ENCODE results near the gene OLFM1. TPM values are rescaled to one million over a fixed set of nuclear protein-coding genes. Genes with fewer than 3 reads are reported as not detected.

The OLFM1 gene
- total and polyA plus RNA-seq, 4 donors: 7.6 to 24.8 (median 15.8) TPM

DNA sequence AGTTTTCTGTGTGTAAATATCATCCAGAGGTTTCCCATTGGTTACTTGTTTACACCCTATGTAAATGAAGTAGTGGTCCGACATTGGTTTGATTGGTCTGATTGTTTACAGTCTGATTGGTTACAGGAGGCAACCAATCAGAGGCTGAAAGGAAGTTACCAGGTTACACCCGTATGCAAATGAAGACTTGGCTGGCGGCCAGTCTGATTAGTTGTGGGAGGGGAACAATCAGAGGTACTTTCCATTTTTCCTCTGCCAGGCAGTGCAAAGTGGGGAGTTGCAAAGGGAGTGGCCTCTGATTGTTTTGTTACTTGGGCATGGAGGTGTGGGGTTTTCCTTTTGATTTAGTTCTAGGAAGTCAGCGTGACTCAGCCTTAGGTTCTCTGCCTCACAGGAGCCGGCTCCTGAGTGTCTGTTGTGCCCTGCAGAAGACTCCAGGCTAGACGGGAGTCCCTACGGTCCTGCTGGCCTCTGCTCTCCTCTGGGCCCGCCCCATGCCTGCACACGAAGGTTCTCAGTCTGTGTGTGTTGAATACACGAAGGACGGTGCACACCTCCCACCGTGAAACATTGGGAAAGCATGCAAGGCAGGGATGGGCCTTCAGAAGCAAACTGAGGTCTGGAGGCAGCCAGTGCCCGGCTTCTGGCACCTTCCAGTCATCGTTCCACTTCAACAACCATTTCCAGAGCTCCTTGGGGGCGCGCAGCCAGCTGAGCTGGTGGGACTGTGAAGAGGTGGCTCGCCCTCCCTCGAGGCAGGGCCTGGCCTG, 42.9 kb downstream of the OLFM1 start:
- Histone ChIP-seq H3K4me3 (no peak overlapping the region), H3K9me3 (ENCODE audit: control insufficient read depth in 4 of 4, insufficient read depth in 3 of 4, low read length in 3 of 4) (peaks cover 0 to 10% (median 2%) of the 10 kb centered on the region in 4 donors), H3K27ac (ENCODE audit: low read depth in 1 of 2, low read length in 1 of 2) (no peak overlapping the region), H3K9ac (ENCODE audit: insufficient read depth in 1 of 2, low read length in 2 of 2) (no peak overlapping the region), H3K4me1 (ENCODE audit: control insufficient read depth in 5 of 5, insufficient read depth in 5 of 5, low read length in 5 of 5) (peaks cover 0 to 9% (median 0%) of the 10 kb centered on the region in 5 donors), H3K36me3 (ENCODE audit: control insufficient read depth in 4 of 4, insufficient read depth in 4 of 4, low read length in 4 of 4) (no peaks in the 10 kb centered on the region), H3K27me3 (ENCODE audit: control insufficient read depth in 3 of 3, insufficient read depth in 3 of 3, low read length in 2 of 3) (peaks cover 0 to 17% (median 10%) of the 10 kb centered on the region in 3 donors)
- TF ChIP-seq, protein P1, sequence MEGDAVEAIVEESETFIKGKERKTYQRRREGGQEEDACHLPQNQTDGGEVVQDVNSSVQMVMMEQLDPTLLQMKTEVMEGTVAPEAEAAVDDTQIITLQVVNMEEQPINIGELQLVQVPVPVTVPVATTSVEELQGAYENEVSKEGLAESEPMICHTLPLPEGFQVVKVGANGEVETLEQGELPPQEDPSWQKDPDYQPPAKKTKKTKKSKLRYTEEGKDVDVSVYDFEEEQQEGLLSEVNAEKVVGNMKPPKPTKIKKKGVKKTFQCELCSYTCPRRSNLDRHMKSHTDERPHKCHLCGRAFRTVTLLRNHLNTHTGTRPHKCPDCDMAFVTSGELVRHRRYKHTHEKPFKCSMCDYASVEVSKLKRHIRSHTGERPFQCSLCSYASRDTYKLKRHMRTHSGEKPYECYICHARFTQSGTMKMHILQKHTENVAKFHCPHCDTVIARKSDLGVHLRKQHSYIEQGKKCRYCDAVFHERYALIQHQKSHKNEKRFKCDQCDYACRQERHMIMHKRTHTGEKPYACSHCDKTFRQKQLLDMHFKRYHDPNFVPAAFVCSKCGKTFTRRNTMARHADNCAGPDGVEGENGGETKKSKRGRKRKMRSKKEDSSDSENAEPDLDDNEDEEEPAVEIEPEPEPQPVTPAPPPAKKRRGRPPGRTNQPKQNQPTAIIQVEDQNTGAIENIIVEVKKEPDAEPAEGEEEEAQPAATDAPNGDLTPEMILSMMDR (IDR thresholded peaks at IDR 0.05; ENCODE audit: control extremely low read depth, extremely low read depth): no peak
- DNase-seq: no peak
- ATAC-seq (ENCODE audit: insufficient read depth, low FRiP score): no peak
- 73 to 84% methylated on average over 18 of the region's 18 CpGs for WGBS, 2 donors

DNA sequence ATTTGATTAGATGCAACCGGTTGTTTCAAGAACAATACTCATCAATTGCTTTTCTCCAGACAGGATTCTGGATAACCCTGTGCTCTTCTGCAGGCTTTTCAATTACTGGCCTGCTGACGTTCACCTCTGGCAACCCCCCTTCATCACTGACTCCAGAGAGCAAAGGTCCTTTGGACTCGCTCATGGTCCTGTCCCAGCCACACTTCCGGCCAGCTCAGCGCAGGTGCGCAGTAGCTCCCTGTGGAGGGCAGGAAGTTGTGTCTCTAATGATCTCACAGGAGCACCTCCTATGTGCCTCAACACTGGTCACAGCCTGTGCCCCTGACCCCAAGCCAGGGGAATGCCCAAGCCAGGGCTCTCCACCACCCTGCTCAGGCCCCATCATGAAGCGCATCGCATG, 44.0 kb downstream of the OLFM1 start:
- Histone ChIP-seq H3K4me1 (ENCODE audit: control insufficient read depth in 5 of 5, insufficient read depth in 5 of 5, low read length in 5 of 5) (peaks cover 0 to 9% (median 0%) of the 10 kb centered on the region in 5 donors), H3K9ac (ENCODE audit: insufficient read depth in 1 of 2, low read length in 2 of 2) (no peak overlapping the region), H3K9me3 (ENCODE audit: control insufficient read depth in 4 of 4, insufficient read depth in 3 of 4, low read length in 3 of 4) (peaks cover 0 to 10% (median 2%) of the 10 kb centered on the region in 4 donors), H3K27me3 (ENCODE audit: control insufficient read depth in 3 of 3, insufficient read depth in 3 of 3, low read length in 2 of 3) (peaks cover 0 to 17% (median 10%) of the 10 kb centered on the region in 3 donors), H3K27ac (ENCODE audit: low read depth in 1 of 2, low read length in 1 of 2) (no peak overlapping the region), H3K36me3 (ENCODE audit: control insufficient read depth in 4 of 4, insufficient read depth in 4 of 4, low read length in 4 of 4) (no peaks in the 10 kb centered on the region), H3K4me3 (no peak overlapping the region)
- no peak for DNase-seq
- WGBS, 2 donors: 86 to 87% methylated on average over 8 of the region's 8 CpGs
- TF ChIP-seq, protein P1 (IDR thresholded peaks at IDR 0.05; ENCODE audit: control extremely low read depth, extremely low read depth): no peak
- ATAC-seq (ENCODE audit: insufficient read depth, low FRiP score): no peak

DNA sequence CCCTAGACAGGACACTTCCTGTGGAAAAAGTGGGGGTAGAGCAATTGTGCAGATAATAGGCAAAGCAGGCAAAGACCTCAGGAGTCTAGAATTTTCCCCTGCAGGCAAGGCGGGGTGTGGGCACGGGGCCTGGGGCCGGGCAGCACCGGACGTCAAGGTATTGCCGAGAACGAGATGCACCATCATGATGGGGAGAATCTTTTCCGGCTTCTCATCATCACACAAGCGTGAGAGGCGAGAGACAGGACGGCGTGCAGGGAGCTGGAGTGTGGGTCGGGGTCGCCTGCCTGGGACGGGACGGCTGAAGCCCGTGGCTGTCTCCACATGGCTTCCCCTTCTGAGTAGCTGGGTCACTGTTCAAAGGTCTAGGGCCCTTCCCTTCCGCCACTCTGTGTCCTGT, 44.5 kb downstream of the OLFM1 start:
- ATAC-seq (ENCODE audit: insufficient read depth, low FRiP score): no peak
- no peak overlapping the region for H3K27ac ChIP-seq (ENCODE audit: low read depth in 1 of 2, low read length in 1 of 2)
- no peak overlapping the region for H3K9ac ChIP-seq (ENCODE audit: insufficient read depth in 1 of 2, low read length in 2 of 2)
- peaks cover 0 to 9% (median 2%) of the 10 kb centered on the region in 4 donors for H3K9me3 ChIP-seq (ENCODE audit: control insufficient read depth in 4 of 4, insufficient read depth in 3 of 4, low read length in 3 of 4)
- H3K4me3 ChIP-seq: no peak overlapping the region
- H3K27me3 ChIP-seq (ENCODE audit: control insufficient read depth in 3 of 3, insufficient read depth in 3 of 3, low read length in 2 of 3): peaks cover 0 to 20% (median 10%) of the 10 kb centered on the region in 3 donors
- H3K36me3 ChIP-seq (ENCODE audit: control insufficient read depth in 4 of 4, insufficient read depth in 4 of 4, low read length in 4 of 4): no peaks in the 10 kb centered on the region
- peaks cover 0 to 9% (median 0%) of the 10 kb centered on the region in 5 donors for H3K4me1 ChIP-seq (ENCODE audit: control insufficient read depth in 5 of 5, insufficient read depth in 5 of 5, low read length in 5 of 5)
- TF ChIP-seq, protein P1 (IDR thresholded peaks at IDR 0.05; ENCODE audit: control extremely low read depth, extremely low read depth): no peak
- DNase-seq: no peak
- 81 to 91% methylated on average over 18 of the region's 18 CpGs for WGBS, 2 donors
